Measurements from ENCODE around the gene PDHB.

GRCh38 chr3:58404396-58404795, 29.2 kb downstream of the PDHB start:
- TF ChIP-seq CTCF (conservative IDR thresholded peaks at IDR 0.05; ENCODE audit: low read length): no peak
- TF ChIP-seq EZH2phosphoT487 (IDR thresholded peaks at IDR 0.05; ENCODE audit: borderline replicate concordance, low read depth, low read length): no peak
